ENCODE measurements around the gene LGALS7. TPM values are rescaled to one million over a fixed set of nuclear protein-coding genes. Genes with fewer than 3 reads are reported as not detected.
A peak's percentile ranks its signal among the peaks of the same experiment; 100 is the strongest.
"Not testable (repeated sequence)": the region's sequence is repeated elsewhere in the genome, so short reads cannot be mapped to it uniquely, and the experiment has no call there.

LGALS7 gene
- total RNA-seq, 3 donors from 2014 or later, result not detected

DNA sequence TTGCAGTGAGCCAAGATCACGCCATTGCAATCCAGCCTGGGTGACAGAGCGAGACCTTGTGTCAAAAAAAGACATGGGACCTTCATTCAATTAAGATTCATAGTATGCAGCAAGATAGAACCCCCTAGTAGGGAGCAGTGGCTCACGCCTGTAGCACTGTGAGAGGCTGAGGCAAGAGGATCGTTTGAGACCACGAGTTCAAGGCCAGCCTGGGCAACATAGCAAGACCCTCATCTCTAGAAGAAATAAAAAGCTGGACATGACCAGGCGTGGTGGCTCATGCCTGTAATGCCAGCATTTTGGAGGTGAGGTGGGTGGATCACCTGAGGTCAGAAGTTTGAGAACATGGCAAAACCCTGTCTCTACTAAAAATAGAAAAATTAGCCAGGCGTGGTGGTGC, 7.1 kb upstream of the LGALS7 start:
- Histone ChIP-seq H3K4me1 (ENCODE audit: low read depth) (no peaks in the 10 kb centered on the region), H3K36me3 (ENCODE audit: low read depth) (no peaks in the 10 kb centered on the region), H3K9me3 (no peaks in the 10 kb centered on the region), H3K4me3 (no peak overlapping the region)
- intact Hi-C loops (cut with DNase I, micrococcal nuclease), result no loop called here
- TF ChIP-seq, protein P1, sequence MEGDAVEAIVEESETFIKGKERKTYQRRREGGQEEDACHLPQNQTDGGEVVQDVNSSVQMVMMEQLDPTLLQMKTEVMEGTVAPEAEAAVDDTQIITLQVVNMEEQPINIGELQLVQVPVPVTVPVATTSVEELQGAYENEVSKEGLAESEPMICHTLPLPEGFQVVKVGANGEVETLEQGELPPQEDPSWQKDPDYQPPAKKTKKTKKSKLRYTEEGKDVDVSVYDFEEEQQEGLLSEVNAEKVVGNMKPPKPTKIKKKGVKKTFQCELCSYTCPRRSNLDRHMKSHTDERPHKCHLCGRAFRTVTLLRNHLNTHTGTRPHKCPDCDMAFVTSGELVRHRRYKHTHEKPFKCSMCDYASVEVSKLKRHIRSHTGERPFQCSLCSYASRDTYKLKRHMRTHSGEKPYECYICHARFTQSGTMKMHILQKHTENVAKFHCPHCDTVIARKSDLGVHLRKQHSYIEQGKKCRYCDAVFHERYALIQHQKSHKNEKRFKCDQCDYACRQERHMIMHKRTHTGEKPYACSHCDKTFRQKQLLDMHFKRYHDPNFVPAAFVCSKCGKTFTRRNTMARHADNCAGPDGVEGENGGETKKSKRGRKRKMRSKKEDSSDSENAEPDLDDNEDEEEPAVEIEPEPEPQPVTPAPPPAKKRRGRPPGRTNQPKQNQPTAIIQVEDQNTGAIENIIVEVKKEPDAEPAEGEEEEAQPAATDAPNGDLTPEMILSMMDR (IDR thresholded peaks at IDR 0.05), result no peak
- no peak for ATAC-seq
- DNase-seq, result no peak

DNA sequence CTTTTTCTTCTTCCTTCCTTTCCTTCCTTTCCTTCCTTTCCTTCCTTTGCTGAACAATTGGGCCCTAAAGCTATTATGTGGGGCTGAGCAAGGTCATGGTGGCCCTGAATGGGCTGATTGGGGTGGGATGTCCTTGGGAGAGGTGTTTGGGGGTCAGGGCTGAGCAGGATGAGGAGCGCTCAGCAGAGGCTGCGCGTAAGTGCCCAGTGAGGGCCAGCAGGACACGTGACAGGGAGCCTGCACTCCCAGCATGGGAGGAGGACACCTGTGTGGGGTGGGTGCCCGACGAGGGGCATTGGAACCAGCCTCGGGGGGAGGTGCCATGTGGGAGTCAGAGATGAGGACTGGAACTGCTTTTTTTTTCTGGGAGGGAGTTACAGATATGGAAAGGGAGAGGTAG, 5.4 kb upstream of the LGALS7 start:
- H3K4me1 ChIP-seq (ENCODE audit: low read depth), result no peaks in the 10 kb centered on the region
- intact Hi-C loops (cut with DNase I, micrococcal nuclease), result no loop called here
- TF ChIP-seq, protein P1 (IDR thresholded peaks at IDR 0.05), result no peak
- ATAC-seq (no peak), DNase-seq (no peak)
- H3K36me3 ChIP-seq (ENCODE audit: low read depth), result no peaks in the 10 kb centered on the region
- H3K4me3 ChIP-seq, result no peak overlapping the region
- no peaks in the 10 kb centered on the region for H3K9me3 ChIP-seq

DNA sequence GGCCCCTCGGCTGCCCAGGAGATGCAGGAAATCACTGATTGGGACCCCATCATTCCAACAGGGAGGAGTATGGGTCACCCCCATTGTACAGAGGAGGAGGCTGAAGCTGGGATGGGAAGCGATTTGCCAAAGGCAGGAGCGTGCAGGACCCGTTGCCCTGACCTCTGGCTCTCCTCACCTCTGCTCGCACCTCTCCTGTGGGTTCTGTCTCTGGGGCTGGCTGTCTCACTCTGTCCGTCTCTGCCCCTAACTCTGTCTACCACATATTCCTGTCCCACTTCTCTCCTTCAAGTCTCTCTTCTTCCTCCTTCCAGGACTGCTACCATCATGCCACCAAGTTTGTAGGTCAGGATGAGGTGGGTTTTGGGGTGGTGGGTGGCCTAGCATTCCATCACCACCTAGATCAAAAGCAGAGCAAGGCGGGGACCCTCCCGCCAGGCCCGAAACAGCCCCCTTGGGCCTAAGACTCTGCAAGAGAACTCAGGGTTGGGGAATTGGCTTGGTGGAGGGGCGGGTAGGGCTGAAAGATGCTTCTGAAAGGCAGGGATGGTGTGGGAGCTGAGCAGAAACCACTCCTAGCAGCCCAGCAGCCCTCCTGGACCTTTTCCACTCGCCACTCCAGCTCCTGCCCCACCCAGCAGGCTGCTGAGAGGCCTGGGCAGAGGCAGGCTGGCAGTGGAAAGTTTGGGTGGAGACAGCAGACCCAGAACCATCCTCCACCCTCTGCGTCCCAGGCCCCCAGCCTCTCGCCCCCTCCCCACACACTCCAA, 1.0 kb upstream of the LGALS7 start:
- Histone ChIP-seq H3K9me3 (no peaks in the 10 kb centered on the region), H3K4me3 (no peak overlapping the region), H3K36me3 (ENCODE audit: low read depth) (no peaks in the 10 kb centered on the region), H3K4me1 (ENCODE audit: low read depth) (peaks cover 4% of the 10 kb centered on the region)
- TF ChIP-seq, protein P1 (IDR thresholded peaks at IDR 0.05), result no peak
- DNase-seq (no peak), ATAC-seq (no peak)
- intact Hi-C loops (cut with DNase I, micrococcal nuclease), result no loop called here

DNA sequence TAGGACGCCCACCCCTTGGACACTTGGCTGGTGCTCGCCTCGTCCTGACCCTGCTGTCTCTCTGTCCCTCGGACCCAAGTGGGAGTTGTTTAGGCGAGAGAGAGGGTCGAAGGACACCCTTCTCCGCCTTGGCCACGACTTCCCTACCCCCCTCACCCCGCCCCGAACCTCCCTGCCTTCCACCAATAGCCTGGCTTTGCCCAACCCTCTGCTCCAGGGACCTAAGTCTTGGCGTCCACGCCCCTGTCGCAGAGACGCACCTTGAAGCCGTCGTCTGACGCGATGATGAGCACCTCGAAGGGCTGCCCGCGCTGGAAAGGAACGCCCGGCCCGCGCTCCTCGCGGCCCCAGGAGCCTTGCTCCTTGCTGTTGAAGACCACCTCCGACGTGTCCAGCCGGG, 1.7 kb downstream of the LGALS7 start:
- DNase-seq; H3K4me1 ChIP-seq (ENCODE audit: low read depth); intact Hi-C loops (cut with DNase I, micrococcal nuclease); H3K4me3 ChIP-seq; H3K9me3 ChIP-seq; H3K36me3 ChIP-seq (ENCODE audit: low read depth): not testable (repeated sequence)
- ATAC-seq, result peak; percentile 33

DNA sequence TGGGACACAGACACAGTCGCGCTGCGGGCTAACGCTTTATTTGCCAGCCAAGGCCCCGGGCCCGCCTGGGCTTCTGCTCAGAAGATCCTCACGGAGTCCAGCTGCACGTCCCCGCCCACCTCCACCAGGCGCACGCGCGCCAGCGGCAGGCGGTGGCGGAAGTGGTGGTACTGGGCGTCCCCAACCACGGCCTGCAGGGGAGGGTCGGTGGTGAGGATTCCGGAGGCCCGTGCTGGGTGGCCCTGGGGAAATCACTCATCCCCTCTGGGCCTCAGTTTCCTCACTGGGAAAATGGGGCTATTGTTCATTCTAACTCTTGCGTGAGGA, 2.4 kb downstream of the LGALS7 start:
- H3K9me3 ChIP-seq; DNase-seq; H3K4me1 ChIP-seq (ENCODE audit: low read depth); H3K36me3 ChIP-seq (ENCODE audit: low read depth); H3K4me3 ChIP-seq; intact Hi-C loops (cut with DNase I, micrococcal nuclease): not testable (repeated sequence)
- peak; percentile 89 for ATAC-seq

DNA sequence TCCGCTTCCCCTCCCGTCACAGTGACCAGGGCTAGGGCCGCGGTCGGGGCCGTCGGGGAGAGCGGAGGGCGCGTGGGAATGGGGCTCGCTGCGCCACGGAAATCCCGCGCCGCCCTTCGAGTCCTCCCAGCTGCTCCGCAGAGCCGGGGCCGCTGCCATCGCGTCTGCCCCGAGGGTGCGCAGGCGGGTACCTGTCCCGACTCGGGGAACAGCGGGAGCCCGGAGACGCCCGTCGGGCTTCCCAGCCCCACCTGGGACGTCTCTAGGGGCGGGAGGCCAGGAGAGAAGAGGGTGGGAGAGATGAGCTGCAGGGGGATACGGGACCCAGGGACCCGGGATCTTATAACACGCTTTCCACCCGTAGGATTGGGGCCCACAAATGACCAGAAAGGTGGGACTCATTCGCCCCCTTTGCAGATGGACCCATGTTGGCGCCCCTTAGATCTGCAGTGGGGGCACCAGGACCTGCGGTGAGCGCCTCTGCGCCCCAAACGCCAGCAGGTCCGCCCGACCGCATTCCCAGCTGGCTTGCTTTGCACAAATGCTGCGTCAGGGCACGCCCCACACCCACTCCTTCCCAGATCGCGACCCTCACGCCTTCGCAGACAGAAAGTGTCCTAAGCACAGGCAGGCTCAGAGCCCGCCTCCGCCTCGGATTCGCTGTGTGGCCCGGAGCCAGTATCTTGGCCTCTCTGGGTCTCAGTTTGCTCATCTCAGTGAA, 2.9 kb downstream of the LGALS7 start:
- H3K4me3 ChIP-seq; H3K36me3 ChIP-seq (ENCODE audit: low read depth); DNase-seq; H3K4me1 ChIP-seq (ENCODE audit: low read depth); intact Hi-C loops (cut with DNase I, micrococcal nuclease); H3K9me3 ChIP-seq: not testable (repeated sequence)
- ATAC-seq, result peak; percentile 28

DNA sequence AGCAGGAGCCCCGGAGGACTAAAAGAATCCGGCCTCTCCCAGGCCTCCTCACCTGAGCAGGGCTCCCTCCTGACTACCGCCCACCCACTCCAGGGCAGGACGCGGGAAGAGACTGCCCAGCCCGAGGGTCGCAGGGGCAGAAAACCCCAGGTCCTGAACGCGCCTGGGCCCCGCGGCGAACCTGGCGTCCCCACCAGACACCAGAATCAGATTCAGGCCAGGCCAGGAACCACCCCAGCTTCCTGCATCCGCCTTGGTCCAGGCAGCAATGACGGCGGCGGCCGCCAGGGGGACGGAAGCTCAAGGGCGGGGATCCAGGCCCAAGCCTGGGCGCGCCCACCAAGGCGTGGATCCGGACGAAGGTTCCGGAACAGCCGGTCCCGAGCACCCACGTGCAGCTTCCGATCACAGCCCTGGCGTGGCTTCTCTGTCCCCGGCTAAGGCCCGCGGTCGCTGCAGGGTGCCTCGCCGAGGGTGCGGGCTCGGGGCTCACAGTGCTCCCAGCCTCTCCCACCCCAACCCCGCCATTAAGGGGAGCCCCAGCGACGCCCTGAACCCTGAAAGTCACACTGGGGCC, 3.6 kb downstream of the LGALS7 start:
- DNase-seq (peak; percentile 96 to 98 (median 98)), ATAC-seq (peak; percentile 91)
- Histone ChIP-seq H3K9me3 (no peaks in the 10 kb centered on the region), H3K4me1 (ENCODE audit: low read depth) (peaks cover 4% of the 10 kb centered on the region), H3K4me3 (no peak overlapping the region), H3K36me3 (ENCODE audit: low read depth) (no peaks in the 10 kb centered on the region)
- intact Hi-C loops (cut with DNase I, micrococcal nuclease), result no loop called here
- TF ChIP-seq, protein P1 (IDR thresholded peaks at IDR 0.05), result peak; percentile 97

Data from mucosa of descending colon (tissue), 3 donors.